ENCODE results near the gene PEPD.

The PEPD gene

GRCh38 chr19:33430674-33431277 lies 90.8 kb downstream of the PEPD start:
- TF ChIP-seq REST (IDR thresholded peaks at IDR 0.05; ENCODE audit: insufficient replicate concordance, low read depth) (no peak), CTCF (IDR thresholded peaks at IDR 0.05; ENCODE audit: insufficient read depth, low read length) (peak; percentile 93)
- no peak overlapping the region for H3K27ac ChIP-seq (replicated peaks)
- H3K4me3 ChIP-seq (replicated peaks; ENCODE audit: insufficient read depth, low read length): no peak overlapping the region
- DNase-seq (ENCODE audit: low read depth in 1 of 2, low spot score in 1 of 2): peak; percentile 31 to 61
- H3K27me3 ChIP-seq (ENCODE audit: insufficient read depth, poor library complexity, severe bottlenecking): no peaks in the 10 kb centered on the region

DNA sequence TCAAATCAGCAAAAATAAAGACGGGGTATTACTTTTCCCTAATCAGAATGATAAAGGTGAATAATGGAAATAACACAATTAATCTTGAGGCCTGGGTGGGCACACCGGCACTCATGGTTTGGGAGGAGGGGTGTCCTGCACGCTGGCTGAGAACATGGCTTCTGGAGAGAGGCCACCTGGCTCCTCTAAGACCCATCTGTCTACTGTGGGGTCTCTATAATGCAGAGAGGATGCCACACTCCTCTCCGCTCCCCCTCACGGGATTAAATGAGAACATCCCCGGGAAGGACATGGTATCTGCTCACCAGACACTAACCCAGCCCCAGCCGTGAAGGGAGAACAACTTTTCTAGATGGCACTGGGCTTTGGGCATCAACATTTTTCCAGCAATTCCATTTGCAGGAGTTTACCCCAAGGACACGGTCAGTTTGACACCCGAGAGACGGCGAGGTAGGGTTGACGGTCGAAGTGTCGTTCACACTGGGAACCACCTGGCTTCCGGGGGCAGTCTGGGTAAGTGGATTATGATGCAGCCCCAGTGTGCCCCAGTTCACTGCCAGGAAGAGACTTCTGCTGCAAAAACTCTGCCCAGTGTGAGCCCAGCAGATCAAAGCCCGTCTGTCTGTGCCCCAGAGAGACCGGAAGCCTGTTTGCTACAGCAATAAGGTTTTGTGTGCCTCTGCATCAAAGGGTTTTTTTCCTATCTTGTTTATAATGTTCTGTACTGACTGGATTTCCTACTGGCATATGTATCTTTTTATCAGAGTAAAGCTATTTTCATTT lies 91.5 kb downstream of the PEPD start:
- Histone ChIP-seq H3K4me3 (replicated peaks; ENCODE audit: insufficient read depth, low read length) (no peak overlapping the region), H3K27ac (replicated peaks) (no peak overlapping the region), H3K27me3 (ENCODE audit: insufficient read depth, poor library complexity, severe bottlenecking) (no peaks in the 10 kb centered on the region)
- TF ChIP-seq CTCF (IDR thresholded peaks at IDR 0.05; ENCODE audit: insufficient read depth, low read length) (no peak), GABPA (IDR thresholded peaks at IDR 0.05; ENCODE audit: low read depth) (no peak), POLR2AphosphoS5 (IDR thresholded peaks at IDR 0.05; ENCODE audit: low read depth) (no peak), SPI1 (IDR thresholded peaks at IDR 0.05; ENCODE audit: borderline replicate concordance, low read depth) (no peak), REST (IDR thresholded peaks at IDR 0.05; ENCODE audit: insufficient replicate concordance, low read depth) (no peak)
- DNase-seq (ENCODE audit: low read depth in 1 of 2, low spot score in 1 of 2): no peak

- DNase-seq (ENCODE audit: low read depth in 1 of 2, low spot score in 1 of 2): no peak
- Histone ChIP-seq H3K27ac (replicated peaks) (no peak overlapping the region), H3K4me3 (replicated peaks; ENCODE audit: insufficient read depth, low read length) (no peak overlapping the region), H3K27me3 (ENCODE audit: insufficient read depth, poor library complexity, severe bottlenecking) (no peaks in the 10 kb centered on the region)
- no peak for TF ChIP-seq POLR2AphosphoS5 (IDR thresholded peaks at IDR 0.05; ENCODE audit: low read depth)
- no peak for TF ChIP-seq SPI1 (IDR thresholded peaks at IDR 0.05; ENCODE audit: borderline replicate concordance, low read depth)
- no peak for TF ChIP-seq CTCF (IDR thresholded peaks at IDR 0.05; ENCODE audit: insufficient read depth, low read length)
- TF ChIP-seq GABPA (IDR thresholded peaks at IDR 0.05; ENCODE audit: low read depth): no peak
- TF ChIP-seq REST (IDR thresholded peaks at IDR 0.05; ENCODE audit: insufficient replicate concordance, low read depth): no peak
Observed at GRCh38 chr19:33428627-33429125, 92.9 kb downstream of the PEPD start.

Data from HL-60 (cell line).